HepG2 (cell line): Measurements from ENCODE around the gene EFEMP2. TPM values are rescaled to one million over a fixed set of nuclear protein-coding genes. Genes with fewer than 3 reads are reported as not detected.

Experiments used
- FOXC1 ChIP-seq: sonication (generic); formaldehyde crosslinking; IDR thresholded peaks from 2 replicates; pipeline ENCODE4 v1.8.0; 2022; ENCODE audit warnings: mild to moderate bottlenecking, missing genetic modification reagents, borderline replicate concordance
- HHEX ChIP-seq: IDR thresholded peaks from 2 replicates; pipeline ENCODE4 v1.6.1; 2016; ENCODE audit warnings: control low read depth
- KAT7 ChIP-seq: IDR thresholded peaks from 2 replicates; pipeline ENCODE4 v1.6.1; 2018; ENCODE audit warnings: borderline replicate concordance, missing compliant biosample characterization
- RAD21 ChIP-seq: fragments of 450-650 bp; formaldehyde crosslinking; IDR thresholded peaks from 2 replicates; pipeline ENCODE4 v1.5.0; 2020; ENCODE audit warnings: mild to moderate bottlenecking
- RARA ChIP-seq: IDR thresholded peaks from 2 replicates; pipeline ENCODE4 v1.6.1; 2016; ENCODE audit warnings: missing genetic modification reagents, missing compliant biosample characterization
- RXRA ChIP-seq: sonication (generic); formaldehyde crosslinking; IDR thresholded peaks from 2 replicates; pipeline ENCODE4 v1.5.1; 2020; ENCODE audit warnings: missing genetic modification reagents
- SSRP1 ChIP-seq: IDR thresholded peaks from 2 replicates; pipeline ENCODE4 v1.6.1; 2016; ENCODE audit warnings: control low read depth
- ZNF333 ChIP-seq: sonication (generic); formaldehyde crosslinking; IDR thresholded peaks from 2 replicates; pipeline ENCODE4 v1.4.0; 2020; ENCODE audit warnings: mild to moderate bottlenecking, missing genetic modification reagents, borderline replicate concordance
- ZNF607 ChIP-seq: sonication (generic); formaldehyde crosslinking; IDR thresholded peaks from 2 replicates; pipeline ENCODE4 v1.5.1; 2020; ENCODE audit warnings: missing genetic modification reagents, mild to moderate bottlenecking, borderline replicate concordance
- ZNF800 ChIP-seq: sonication (generic); formaldehyde crosslinking; IDR thresholded peaks from 2 replicates; pipeline ENCODE4 v1.4.0; 2020; ENCODE audit warnings: missing genetic modification reagents
- ZNF879 ChIP-seq: sonication (generic); formaldehyde crosslinking; IDR thresholded peaks from 2 replicates; pipeline ENCODE4 v1.8.1; 2023; ENCODE audit warnings: missing genetic modification reagents
- ZNF883 ChIP-seq: sonication (generic); formaldehyde crosslinking; IDR thresholded peaks from 2 replicates; pipeline ENCODE4 v1.5.1; 2020; ENCODE audit warnings: mild to moderate bottlenecking, missing genetic modification reagents; ENCODE audit errors: not compliant biosample characterization
- ZSCAN20 ChIP-seq: sonication (generic); formaldehyde crosslinking; IDR thresholded peaks from 2 replicates; pipeline ENCODE4 v1.4.0; 2020; ENCODE audit warnings: missing genetic modification reagents, mild to moderate bottlenecking, borderline replicate concordance
- ZSCAN9 ChIP-seq: IDR thresholded peaks from 2 replicates; pipeline ENCODE4 v1.6.1; 2016; ENCODE audit warnings: borderline replicate concordance
- polyA plus RNA-seq, 8 experiments: library from polyadenylated mRNA; depleted of rRNA in 3 of 8; stranded (reverse) in 7 of 8; unstranded in 1 of 8; fragments of >200 nt; fragmentation: Illumina TruSeq in 4 of 8; extraction: Trizol in 4 of 8; gene quantifications; 2 replicates each; pipeline versions ENCODE4 v1.2.1 to v1.2.3, GENCODE V29; 2011 to 2016; ENCODE audit warnings: low read depth in 4 of 8, missing spikeins in 1 of 8, mixed read lengths in 1 of 8; ENCODE audit not compliant: insufficient read depth in 1 of 8
- total RNA-seq, 5 experiments: library from RNA; depleted of rRNA; stranded (reverse); fragments of >200 nt; fragmentation: Illumina TruSeq; extraction: Trizol; gene quantifications; 2 replicates each; pipeline ENCODE4 v1.2.3, GENCODE V29; 2016; ENCODE audit warnings: low read depth in 1 of 5
- TF ChIP-seq, protein P1 (sequence below): sonication (generic); formaldehyde crosslinking; conservative IDR thresholded peaks from 2 replicates; pipeline ENCODE4 v1.8.0; 2022; ENCODE audit warnings: missing genetic modification reagents
- TF ChIP-seq, protein P2 (sequence below): fragments of 450-650 bp; IDR thresholded peaks from 2 replicates; pipeline ENCODE4 v1.6.1; 2017; ENCODE audit warnings: mild to moderate bottlenecking
- TF ChIP-seq, protein P3 (sequence below): sonication (generic); formaldehyde crosslinking; IDR thresholded peaks from 2 replicates; pipeline ENCODE4 v1.4.0; 2020; ENCODE audit warnings: mild to moderate bottlenecking, missing genetic modification reagents, borderline replicate concordance

EFEMP2 gene
- total and polyA plus RNA-seq, 2 of the 13 experiments (the other 11 are each of a cell fraction or from before 2014, with no cell fraction given), result 7.4 to 29.7 TPM

DNA sequence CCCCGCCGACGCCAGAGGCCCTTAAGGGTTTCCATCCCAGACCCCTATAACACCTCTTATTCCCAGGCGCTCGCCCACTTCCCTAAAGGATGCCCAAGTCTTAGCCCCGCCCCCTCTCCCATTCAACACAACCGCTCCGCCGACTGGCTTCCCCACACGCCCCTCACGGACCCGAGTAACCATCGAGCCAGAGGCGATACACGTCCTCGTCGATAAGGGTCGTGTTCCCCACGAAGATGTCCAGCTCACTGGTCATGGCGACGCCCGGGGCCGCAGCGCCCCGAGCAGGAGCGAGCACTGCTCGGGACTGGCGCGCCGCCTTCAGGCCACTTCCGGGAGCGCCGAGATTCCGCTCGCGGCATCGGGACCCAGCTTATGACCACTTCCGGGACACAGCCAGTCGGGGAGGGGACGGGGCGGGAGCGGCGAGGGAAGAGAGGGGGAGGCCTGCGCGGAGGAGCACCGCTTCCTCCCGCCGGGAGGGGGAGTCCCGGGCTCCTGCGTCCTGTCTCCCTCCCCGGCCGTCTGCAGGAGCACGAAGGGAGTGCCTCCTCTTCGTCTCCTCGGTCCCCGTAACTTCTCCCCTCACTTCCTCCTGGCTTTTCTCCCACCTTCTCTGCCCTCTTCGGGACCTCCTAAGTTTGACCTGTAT, 15.7 kb upstream of the EFEMP2 start, which contains the start of gene FIBP (continued):
- TF ChIP-seq, protein P1, sequence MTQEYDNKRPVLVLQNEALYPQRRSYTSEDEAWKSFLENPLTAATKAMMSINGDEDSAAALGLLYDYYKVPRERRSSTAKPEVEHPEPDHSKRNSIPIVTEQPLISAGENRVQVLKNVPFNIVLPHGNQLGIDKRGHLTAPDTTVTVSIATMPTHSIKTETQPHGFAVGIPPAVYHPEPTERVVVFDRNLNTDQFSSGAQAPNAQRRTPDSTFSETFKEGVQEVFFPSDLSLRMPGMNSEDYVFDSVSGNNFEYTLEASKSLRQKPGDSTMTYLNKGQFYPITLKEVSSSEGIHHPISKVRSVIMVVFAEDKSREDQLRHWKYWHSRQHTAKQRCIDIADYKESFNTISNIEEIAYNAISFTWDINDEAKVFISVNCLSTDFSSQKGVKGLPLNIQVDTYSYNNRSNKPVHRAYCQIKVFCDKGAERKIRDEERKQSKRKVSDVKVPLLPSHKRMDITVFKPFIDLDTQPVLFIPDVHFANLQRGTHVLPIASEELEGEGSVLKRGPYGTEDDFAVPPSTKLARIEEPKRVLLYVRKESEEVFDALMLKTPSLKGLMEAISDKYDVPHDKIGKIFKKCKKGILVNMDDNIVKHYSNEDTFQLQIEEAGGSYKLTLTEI (CRISPR knock-in tag), result no peak
- TF ChIP-seq RXRA (CRISPR knock-in tag), result peak; percentile 14; the same call in 1 of the 2 replicates
- TF ChIP-seq HHEX (CRISPR knock-in tag), result no peak
- TF ChIP-seq, protein P2, sequence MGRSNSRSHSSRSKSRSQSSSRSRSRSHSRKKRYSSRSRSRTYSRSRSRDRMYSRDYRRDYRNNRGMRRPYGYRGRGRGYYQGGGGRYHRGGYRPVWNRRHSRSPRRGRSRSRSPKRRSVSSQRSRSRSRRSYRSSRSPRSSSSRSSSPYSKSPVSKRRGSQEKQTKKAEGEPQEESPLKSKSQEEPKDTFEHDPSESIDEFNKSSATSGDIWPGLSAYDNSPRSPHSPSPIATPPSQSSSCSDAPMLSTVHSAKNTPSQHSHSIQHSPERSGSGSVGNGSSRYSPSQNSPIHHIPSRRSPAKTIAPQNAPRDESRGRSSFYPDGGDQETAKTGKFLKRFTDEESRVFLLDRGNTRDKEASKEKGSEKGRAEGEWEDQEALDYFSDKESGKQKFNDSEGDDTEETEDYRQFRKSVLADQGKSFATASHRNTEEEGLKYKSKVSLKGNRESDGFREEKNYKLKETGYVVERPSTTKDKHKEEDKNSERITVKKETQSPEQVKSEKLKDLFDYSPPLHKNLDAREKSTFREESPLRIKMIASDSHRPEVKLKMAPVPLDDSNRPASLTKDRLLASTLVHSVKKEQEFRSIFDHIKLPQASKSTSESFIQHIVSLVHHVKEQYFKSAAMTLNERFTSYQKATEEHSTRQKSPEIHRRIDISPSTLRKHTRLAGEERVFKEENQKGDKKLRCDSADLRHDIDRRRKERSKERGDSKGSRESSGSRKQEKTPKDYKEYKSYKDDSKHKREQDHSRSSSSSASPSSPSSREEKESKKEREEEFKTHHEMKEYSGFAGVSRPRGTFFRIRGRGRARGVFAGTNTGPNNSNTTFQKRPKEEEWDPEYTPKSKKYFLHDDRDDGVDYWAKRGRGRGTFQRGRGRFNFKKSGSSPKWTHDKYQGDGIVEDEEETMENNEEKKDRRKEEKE, result no peak
- 0 out of 2 replicates have a peak, but pooled peaks have one; percentile 6 for TF ChIP-seq ZNF333 (CRISPR knock-in tag)
- TF ChIP-seq ZNF800, result peak; percentile 30; the same call in 1 of the 2 replicates
- TF ChIP-seq ZNF883 (CRISPR knock-in tag), result peak; percentile 40
- peak; percentile 46; the same call in 1 of the 2 replicates for TF ChIP-seq KAT7 (CRISPR knock-in tag)
- TF ChIP-seq, protein P3, sequence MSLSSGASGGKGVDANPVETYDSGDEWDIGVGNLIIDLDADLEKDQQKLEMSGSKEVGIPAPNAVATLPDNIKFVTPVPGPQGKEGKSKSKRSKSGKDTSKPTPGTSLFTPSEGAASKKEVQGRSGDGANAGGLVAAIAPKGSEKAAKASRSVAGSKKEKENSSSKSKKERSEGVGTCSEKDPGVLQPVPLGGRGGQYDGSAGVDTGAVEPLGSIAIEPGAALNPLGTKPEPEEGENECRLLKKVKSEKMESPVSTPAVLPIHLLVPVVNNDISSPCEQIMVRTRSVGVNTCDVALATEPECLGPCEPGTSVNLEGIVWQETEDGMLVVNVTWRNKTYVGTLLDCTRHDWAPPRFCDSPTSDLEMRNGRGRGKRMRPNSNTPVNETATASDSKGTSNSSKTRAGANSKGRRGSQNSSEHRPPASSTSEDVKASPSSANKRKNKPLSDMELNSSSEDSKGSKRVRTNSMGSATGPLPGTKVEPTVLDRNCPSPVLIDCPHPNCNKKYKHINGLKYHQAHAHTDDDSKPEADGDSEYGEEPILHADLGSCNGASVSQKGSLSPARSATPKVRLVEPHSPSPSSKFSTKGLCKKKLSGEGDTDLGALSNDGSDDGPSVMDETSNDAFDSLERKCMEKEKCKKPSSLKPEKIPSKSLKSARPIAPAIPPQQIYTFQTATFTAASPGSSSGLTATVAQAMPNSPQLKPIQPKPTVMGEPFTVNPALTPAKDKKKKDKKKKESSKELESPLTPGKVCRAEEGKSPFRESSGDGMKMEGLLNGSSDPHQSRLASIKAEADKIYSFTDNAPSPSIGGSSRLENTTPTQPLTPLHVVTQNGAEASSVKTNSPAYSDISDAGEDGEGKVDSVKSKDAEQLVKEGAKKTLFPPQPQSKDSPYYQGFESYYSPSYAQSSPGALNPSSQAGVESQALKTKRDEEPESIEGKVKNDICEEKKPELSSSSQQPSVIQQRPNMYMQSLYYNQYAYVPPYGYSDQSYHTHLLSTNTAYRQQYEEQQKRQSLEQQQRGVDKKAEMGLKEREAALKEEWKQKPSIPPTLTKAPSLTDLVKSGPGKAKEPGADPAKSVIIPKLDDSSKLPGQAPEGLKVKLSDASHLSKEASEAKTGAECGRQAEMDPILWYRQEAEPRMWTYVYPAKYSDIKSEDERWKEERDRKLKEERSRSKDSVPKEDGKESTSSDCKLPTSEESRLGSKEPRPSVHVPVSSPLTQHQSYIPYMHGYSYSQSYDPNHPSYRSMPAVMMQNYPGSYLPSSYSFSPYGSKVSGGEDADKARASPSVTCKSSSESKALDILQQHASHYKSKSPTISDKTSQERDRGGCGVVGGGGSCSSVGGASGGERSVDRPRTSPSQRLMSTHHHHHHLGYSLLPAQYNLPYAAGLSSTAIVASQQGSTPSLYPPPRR (CRISPR knock-in tag), result no peak
- TF ChIP-seq ZNF607 (CRISPR knock-in tag), result no peak
- no peak for TF ChIP-seq ZSCAN9 (CRISPR knock-in tag)
- TF ChIP-seq ZNF879 (CRISPR knock-in tag), result no peak
- TF ChIP-seq RARA, result no peak
- TF ChIP-seq ZSCAN20 (CRISPR knock-in tag), result no peak
- TF ChIP-seq SSRP1 (CRISPR knock-in tag), result no peak
- peak; percentile 92 for TF ChIP-seq FOXC1
- TF ChIP-seq RAD21 (CRISPR knock-in tag), result peak; percentile 78; the same call in 1 of the 2 replicates
